HL-60 (cell line): ENCODE measurements around the gene PIK3R1.

Source experiments
- CTCF ChIP-seq: IDR thresholded peaks from one replicate; pipeline ENCODE4 v1.5.1; 2011; ENCODE audit warnings: low read length, control low read depth, inconsistent platforms; ENCODE audit not compliant: insufficient read depth
- REST ChIP-seq: IDR thresholded peaks from 2 replicates; pipeline ENCODE4 v1.6.1; 2012; ENCODE audit warnings: low read depth; ENCODE audit not compliant: insufficient replicate concordance

GRCh38 chr5:68227532-68228160 lies 12.1 kb downstream of the PIK3R1 start:
- no peak for TF ChIP-seq CTCF
- no peak for TF ChIP-seq REST
